ENCODE measurements around the gene GARIN1A. TPM values are rescaled to one million over a fixed set of nuclear protein-coding genes. Genes with fewer than 3 reads are reported as not detected.

GARIN1A gene
- polyA plus RNA-seq, 1 donor, result 1.6 TPM

DNA sequence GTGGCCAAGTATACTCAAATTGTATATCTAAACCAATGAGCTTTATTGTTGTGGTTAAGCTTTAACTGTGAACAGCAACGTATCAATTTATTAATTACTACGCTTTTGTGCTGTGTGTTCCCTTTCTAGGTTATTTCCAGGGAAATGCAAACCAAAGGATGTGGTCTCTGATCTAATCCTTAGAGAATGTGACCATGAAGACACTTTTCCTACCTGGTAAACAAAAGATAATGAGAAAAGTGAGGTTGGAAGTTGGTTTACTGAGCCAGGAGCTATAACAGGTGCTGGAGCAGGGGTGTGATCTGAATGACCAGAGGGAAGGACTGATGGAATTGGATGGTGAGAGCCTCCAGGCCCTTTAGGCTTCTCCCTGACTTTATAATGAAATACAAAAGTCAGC is 41.7 kb downstream of the GARIN1A start:
- Histone ChIP-seq H3K27ac (ENCODE audit: low read length) (no peak overlapping the region), H3K27me3 (ENCODE audit: control insufficient read depth, insufficient read depth, low read length) (peaks cover 2% of the 10 kb centered on the region), H3K4me1 (ENCODE audit: control insufficient read depth, insufficient read depth, low read length) (no peaks in the 10 kb centered on the region), H3K9me3 (ENCODE audit: control insufficient read depth, low read depth, low read length) (no peaks in the 10 kb centered on the region), H3K36me3 (ENCODE audit: control insufficient read depth, insufficient read depth, low read length) (no peaks in the 10 kb centered on the region), H3K4me3 (ENCODE audit: low read length) (no peak overlapping the region)
- no peak for DNase-seq
- WGBS (ENCODE audit: insufficient coverage, low lambda C conversion rate), result 83% methylated on average over 1 of the region's 2 CpGs

DNA sequence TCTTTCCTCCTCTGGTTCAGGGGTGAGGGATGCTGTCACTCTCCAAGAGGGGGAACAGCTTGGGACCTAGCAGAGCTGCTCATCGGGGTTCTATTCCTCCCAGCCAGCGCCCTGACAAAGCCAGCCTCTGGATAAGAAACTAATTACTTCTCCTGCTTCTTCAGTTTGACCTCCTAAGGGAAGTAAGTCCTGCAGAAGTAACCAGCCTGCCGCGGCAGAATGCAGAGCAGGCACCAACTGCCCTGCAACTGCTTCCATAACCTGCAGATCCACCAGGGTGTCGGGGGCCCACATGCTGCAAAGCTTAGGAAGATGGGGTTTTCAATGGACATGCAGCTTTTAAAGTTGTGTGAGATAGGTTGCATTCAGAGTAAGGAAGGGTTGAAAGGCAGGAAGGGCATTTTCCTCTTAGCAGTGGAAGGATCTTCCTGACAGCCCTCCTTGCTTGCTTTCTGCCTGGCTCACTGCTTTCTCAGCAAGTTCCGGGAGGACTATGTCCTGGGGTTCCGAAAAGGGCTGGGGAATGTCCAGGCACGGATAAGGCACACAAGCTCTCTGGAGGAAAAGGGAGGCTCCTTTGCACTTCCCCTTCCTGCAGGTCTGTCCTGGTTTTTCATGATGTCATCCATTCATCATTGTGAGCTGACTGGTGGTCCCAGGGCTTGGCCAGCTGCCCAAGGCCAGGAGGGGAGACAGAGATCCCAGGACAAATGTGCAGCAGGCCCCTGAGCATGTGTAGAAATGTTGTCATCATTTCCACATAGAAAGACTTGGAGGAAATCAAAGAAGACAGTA is 42.8 kb downstream of the GARIN1A start:
- WGBS (ENCODE audit: insufficient coverage, low lambda C conversion rate), result no CpG with 5 or more reads among the region's 8 CpGs

DNA sequence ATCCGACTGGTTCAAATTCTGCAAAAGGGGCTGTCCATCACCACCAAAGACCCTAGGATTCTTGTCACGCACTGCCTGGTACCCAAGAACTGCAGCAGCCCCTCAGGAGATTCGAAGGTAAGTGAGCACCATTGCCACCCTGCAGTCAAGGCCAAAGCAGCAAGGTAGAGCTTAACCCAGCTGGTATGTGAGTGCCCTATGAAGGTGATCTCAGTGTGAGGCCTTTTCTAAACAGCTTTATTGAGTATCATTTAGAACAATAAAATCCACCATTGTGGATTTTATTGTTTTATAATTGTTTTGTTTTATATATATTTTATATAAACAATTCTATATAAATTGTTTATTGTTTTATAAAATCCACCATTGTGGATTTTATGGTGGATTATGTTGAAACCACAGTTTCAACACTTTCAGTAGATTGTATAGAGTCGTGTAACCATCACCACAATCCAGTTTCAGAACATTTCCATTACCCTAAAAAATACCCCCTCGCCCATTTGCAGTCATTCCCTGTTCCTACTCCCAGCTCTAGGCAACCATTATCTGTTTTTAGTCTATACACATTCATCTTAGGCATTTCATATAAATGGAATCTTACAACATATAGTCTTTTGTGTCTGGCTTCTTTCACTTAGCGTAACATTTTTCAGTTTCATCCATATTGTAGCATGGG is 47.0 kb downstream of the GARIN1A start:
- Histone ChIP-seq H3K9me3 (ENCODE audit: control insufficient read depth, low read depth, low read length) (no peaks in the 10 kb centered on the region), H3K27me3 (ENCODE audit: control insufficient read depth, insufficient read depth, low read length) (peaks cover 14% of the 10 kb centered on the region), H3K4me3 (ENCODE audit: low read length) (no peak overlapping the region), H3K27ac (ENCODE audit: low read length) (no peak overlapping the region), H3K4me1 (ENCODE audit: control insufficient read depth, insufficient read depth, low read length) (no peaks in the 10 kb centered on the region), H3K36me3 (ENCODE audit: control insufficient read depth, insufficient read depth, low read length) (no peaks in the 10 kb centered on the region)
- DNase-seq, result no peak
- WGBS (ENCODE audit: insufficient coverage, low lambda C conversion rate), result 100% methylated on average over 1 of the region's 6 CpGs

More for the DNA sequence above, 42.8 kb downstream of the GARIN1A start:
- Histone ChIP-seq H3K36me3 (ENCODE audit: control insufficient read depth, insufficient read depth, low read length) (no peaks in the 10 kb centered on the region), H3K4me1 (ENCODE audit: control insufficient read depth, insufficient read depth, low read length) (no peaks in the 10 kb centered on the region), H3K27ac (ENCODE audit: low read length) (no peak overlapping the region), H3K4me3 (ENCODE audit: low read length) (no peak overlapping the region), H3K27me3 (ENCODE audit: control insufficient read depth, insufficient read depth, low read length) (peaks cover 2% of the 10 kb centered on the region), H3K9me3 (ENCODE audit: control insufficient read depth, low read depth, low read length) (no peaks in the 10 kb centered on the region)
- DNase-seq, result peak in 1 of 2 donors; percentile 10

DNA sequence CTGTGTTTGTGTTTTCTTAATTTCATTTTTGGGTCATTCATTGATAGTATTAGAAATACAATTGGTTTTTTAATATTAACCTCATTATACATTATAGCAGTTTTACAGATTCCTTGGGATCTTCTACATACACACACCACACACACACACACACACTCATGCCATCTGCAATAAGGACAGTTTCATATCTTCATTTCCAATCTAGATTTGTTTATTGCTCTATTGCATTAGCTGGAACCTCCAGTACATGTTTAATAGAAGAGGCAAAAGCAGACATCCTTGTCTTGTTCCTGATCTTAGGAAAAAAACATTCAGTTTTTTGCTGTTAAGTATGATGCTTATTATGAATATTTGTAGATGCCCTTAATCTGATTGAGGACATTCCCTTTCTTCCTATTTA is 49.3 kb downstream of the GARIN1A start:
- Histone ChIP-seq H3K4me1 (ENCODE audit: control insufficient read depth, insufficient read depth, low read length) (no peaks in the 10 kb centered on the region), H3K27me3 (ENCODE audit: control insufficient read depth, insufficient read depth, low read length) (peaks cover 12% of the 10 kb centered on the region), H3K27ac (ENCODE audit: low read length) (no peak overlapping the region), H3K36me3 (ENCODE audit: control insufficient read depth, insufficient read depth, low read length) (no peaks in the 10 kb centered on the region), H3K4me3 (ENCODE audit: low read length) (no peak overlapping the region), H3K9me3 (ENCODE audit: control insufficient read depth, low read depth, low read length) (no peaks in the 10 kb centered on the region)
- no peak for DNase-seq

Other genes starting within 250 kb of the GARIN1A start
- gene HILPDA, start 216.4 kb upstream of the GARIN1A start, polyA plus RNA-seq, result 17.3 TPM
- gene METTL2B, start 195.5 kb upstream of the GARIN1A start, polyA plus RNA-seq, result 22.5 TPM
- gene CALU, start 67.1 kb downstream of the GARIN1A start, polyA plus RNA-seq, result 92.5 TPM
- gene OPN1SW, start 103.5 kb downstream of the GARIN1A start, polyA plus RNA-seq, result 0.18 TPM
- gene CCDC136, start 119.7 kb downstream of the GARIN1A start, polyA plus RNA-seq, result 11.3 TPM
- 53.3 TPM for gene FLNC, start 158.1 kb downstream of the GARIN1A start, polyA plus RNA-seq
- 193 TPM for gene ATP6V1F, start 190.6 kb downstream of the GARIN1A start, polyA plus RNA-seq
- 1.3 TPM for gene KCP, start 238.4 kb downstream of the GARIN1A start, polyA plus RNA-seq

Measured in large intestine (tissue), 3 donors.